Osteocyte (in vitro differentiated cells): ENCODE results near the gene PDZD8. TPM values are rescaled to one million over a fixed set of nuclear protein-coding genes. Genes with fewer than 3 reads are reported as not detected.

Experiments used
- DNase-seq: peaks from one replicate; pipeline ENCODE4 v3.0.0; 2021; ENCODE audit warnings: mixed read lengths; ENCODE audit not compliant: unreplicated experiment; ENCODE audit errors: extremely low spot score
- H3K27ac Mint-ChIP-seq: one replicate; pipeline ENCODE4 v1.8.0; 2021; ENCODE audit warnings: mild to moderate bottlenecking, mixed read lengths; ENCODE audit not compliant: unreplicated experiment
- H3K27me3 Mint-ChIP-seq: one replicate; pipeline ENCODE4 v1.8.0; 2021; ENCODE audit warnings: mixed read lengths; ENCODE audit not compliant: unreplicated experiment
- H3K36me3 Mint-ChIP-seq: one replicate; pipeline ENCODE4 v1.8.0; 2021; ENCODE audit warnings: mixed read lengths; ENCODE audit not compliant: unreplicated experiment
- H3K4me1 Mint-ChIP-seq: one replicate; pipeline ENCODE4 v1.8.0; 2021; ENCODE audit warnings: mixed read lengths; ENCODE audit not compliant: unreplicated experiment
- H3K4me3 Mint-ChIP-seq: one replicate; pipeline ENCODE4 v1.8.0; 2021; ENCODE audit warnings: mild to moderate bottlenecking, moderate library complexity, mixed read lengths; ENCODE audit not compliant: unreplicated experiment
- H3K9me3 Mint-ChIP-seq: one replicate; pipeline ENCODE4 v1.8.0; 2021; ENCODE audit warnings: mixed read lengths; ENCODE audit not compliant: unreplicated experiment
- total RNA-seq: library from RNA; stranded (reverse); gene quantifications from 2 replicates; pipeline ENCODE4 v1.2.1, GENCODE V29; 2021
- TF ChIP-seq, protein P1 (sequence below): fragments of 200-600 bp; sonication (generic); IDR thresholded peaks from 2 replicates; pipeline ENCODE4 v1.5.0; 2021; ENCODE audit warnings: antibody characterized with exemption, mild to moderate bottlenecking, moderate library complexity

PDZD8 gene
- total RNA-seq, 1 donor from 2014 or later = 32.9 TPM

GRCh38 chr10:117260084-117260483 lies 115.2 kb downstream of the PDZD8 start:
- Mint-ChIP-seq H3K9me3 (no peaks in the 10 kb centered on the region), H3K27me3 (peaks cover 39% of the 10 kb centered on the region), H3K27ac (no peak overlapping the region), H3K4me3 (no peak overlapping the region), H3K36me3 (no peaks in the 10 kb centered on the region), H3K4me1 (peaks cover 2% of the 10 kb centered on the region)
- DNase-seq = no peak
- TF ChIP-seq, protein P1, sequence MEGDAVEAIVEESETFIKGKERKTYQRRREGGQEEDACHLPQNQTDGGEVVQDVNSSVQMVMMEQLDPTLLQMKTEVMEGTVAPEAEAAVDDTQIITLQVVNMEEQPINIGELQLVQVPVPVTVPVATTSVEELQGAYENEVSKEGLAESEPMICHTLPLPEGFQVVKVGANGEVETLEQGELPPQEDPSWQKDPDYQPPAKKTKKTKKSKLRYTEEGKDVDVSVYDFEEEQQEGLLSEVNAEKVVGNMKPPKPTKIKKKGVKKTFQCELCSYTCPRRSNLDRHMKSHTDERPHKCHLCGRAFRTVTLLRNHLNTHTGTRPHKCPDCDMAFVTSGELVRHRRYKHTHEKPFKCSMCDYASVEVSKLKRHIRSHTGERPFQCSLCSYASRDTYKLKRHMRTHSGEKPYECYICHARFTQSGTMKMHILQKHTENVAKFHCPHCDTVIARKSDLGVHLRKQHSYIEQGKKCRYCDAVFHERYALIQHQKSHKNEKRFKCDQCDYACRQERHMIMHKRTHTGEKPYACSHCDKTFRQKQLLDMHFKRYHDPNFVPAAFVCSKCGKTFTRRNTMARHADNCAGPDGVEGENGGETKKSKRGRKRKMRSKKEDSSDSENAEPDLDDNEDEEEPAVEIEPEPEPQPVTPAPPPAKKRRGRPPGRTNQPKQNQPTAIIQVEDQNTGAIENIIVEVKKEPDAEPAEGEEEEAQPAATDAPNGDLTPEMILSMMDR = no peak

GRCh38 chr10:117259279-117259678 lies 116.0 kb downstream of the PDZD8 start:
- DNase-seq = no peak
- H3K27ac Mint-ChIP-seq = no peak overlapping the region
- TF ChIP-seq, protein P1 = no peak
- H3K4me3 Mint-ChIP-seq = no peak overlapping the region
- H3K36me3 Mint-ChIP-seq = no peaks in the 10 kb centered on the region
- H3K27me3 Mint-ChIP-seq = peaks cover 41% of the 10 kb centered on the region
- H3K9me3 Mint-ChIP-seq = no peaks in the 10 kb centered on the region
- peaks cover 2% of the 10 kb centered on the region for H3K4me1 Mint-ChIP-seq

- Mint-ChIP-seq H3K9me3 (no peaks in the 10 kb centered on the region), H3K27me3 (peaks cover 44% of the 10 kb centered on the region), H3K4me1 (peaks cover 2% of the 10 kb centered on the region), H3K36me3 (no peaks in the 10 kb centered on the region), H3K27ac (no peak overlapping the region), H3K4me3 (no peak overlapping the region)
- TF ChIP-seq, protein P1 = no peak
- peak; percentile 42 for DNase-seq
Measured at GRCh38 chr10:117257721-117258120, 117.5 kb downstream of the PDZD8 start.

GRCh38 chr10:117256910-117257309 lies 118.3 kb downstream of the PDZD8 start:
- Mint-ChIP-seq H3K27me3 (peaks cover 41% of the 10 kb centered on the region), H3K36me3 (no peaks in the 10 kb centered on the region), H3K9me3 (no peaks in the 10 kb centered on the region), H3K4me3 (no peak overlapping the region), H3K4me1 (peaks cover 2% of the 10 kb centered on the region), H3K27ac (no peak overlapping the region)
- no peak for DNase-seq
- TF ChIP-seq, protein P1 = no peak

GRCh38 chr10:117255835-117256460 lies 119.3 kb downstream of the PDZD8 start:
- TF ChIP-seq, protein P1 = no peak
- Mint-ChIP-seq H3K27me3 (peaks cover 42% of the 10 kb centered on the region), H3K9me3 (no peaks in the 10 kb centered on the region), H3K27ac (no peak overlapping the region), H3K4me1 (peaks cover 2% of the 10 kb centered on the region), H3K36me3 (no peaks in the 10 kb centered on the region), H3K4me3 (no peak overlapping the region)
- DNase-seq = peak; percentile 69
